GM08714 (cell line): ENCODE measurements around the gene UBE2N.

Experiments used
- H3K4me3 ChIP-seq: fragments of 200-500 bp; sonication (Bioruptor generic); 2 replicates; pipeline ENCODE4 v1.5.1; 2014; ENCODE audit warnings: mild to moderate bottlenecking, low read length, inconsistent platforms
- ZNF274 ChIP-seq: IDR thresholded peaks from 2 replicates; pipeline ENCODE4 v1.6.1; 2012; ENCODE audit warnings: mild to moderate bottlenecking, low read depth, low read length

The UBE2N gene

GRCh38 chr12:93441617-93442410 lies at the start of gene UBE2N:
TSS of gene UBE2N (minus strand) at chr12:93441947. CDS start at chr12:93441884, 63 bp downstream.
- TF ChIP-seq ZNF274, result no peak
- peak within 1 kb of the TSS; percentile 99 for H3K4me3 ChIP-seq

GRCh38 chr12:93484315-93484981 lies 42.7 kb upstream of the UBE2N start:
- no peak for TF ChIP-seq ZNF274
- H3K4me3 ChIP-seq, result no peak overlapping the region

- TF ChIP-seq ZNF274, result no peak
- H3K4me3 ChIP-seq, result no peak overlapping the region
Measured at GRCh38 chr12:93483151-93483807, 41.5 kb upstream of the UBE2N start.

GRCh38 chr12:93482721-93483120 lies 41.0 kb upstream of the UBE2N start:
- TF ChIP-seq ZNF274, result no peak
- H3K4me3 ChIP-seq, result no peak overlapping the region

GRCh38 chr12:93476555-93476954 lies 34.8 kb upstream of the UBE2N start:
- TF ChIP-seq ZNF274, result no peak

GRCh38 chr12:93469386-93469785 lies 27.6 kb upstream of the UBE2N start:
- H3K4me3 ChIP-seq, result no peak overlapping the region
- TF ChIP-seq ZNF274, result no peak

More at GRCh38 chr12:93476555-93476954, 34.8 kb upstream of the UBE2N start:
- no peak overlapping the region for H3K4me3 ChIP-seq

GRCh38 chr12:93468008-93468371 lies 26.2 kb upstream of the UBE2N start:
- TF ChIP-seq ZNF274, result no peak
- H3K4me3 ChIP-seq, result peak overlapping the region; percentile 81

- peak within 1 kb of the TSS; percentile 81 for H3K4me3 ChIP-seq
- TF ChIP-seq ZNF274, result no peak
Measured at GRCh38 chr12:93467351-93468007, 25.7 kb upstream of the UBE2N start, which contains the start of gene MRPL42. TSS of gene MRPL42 (plus strand) at chr12:93467514. CDS start at chr12:93469286, 1,772 bp downstream.

- H3K4me3 ChIP-seq, result no peak overlapping the region
- no peak for TF ChIP-seq ZNF274
Measured at GRCh38 chr12:93466625-93467350, 25.0 kb upstream of the UBE2N start.

GRCh38 chr12:93465841-93466240 lies 24.1 kb upstream of the UBE2N start:
- TF ChIP-seq ZNF274, result no peak

GRCh38 chr12:93461503-93461902 lies 19.8 kb upstream of the UBE2N start:
- H3K4me3 ChIP-seq, result no peak overlapping the region
- TF ChIP-seq ZNF274, result no peak

More at GRCh38 chr12:93465841-93466240, 24.1 kb upstream of the UBE2N start:
- H3K4me3 ChIP-seq, result no peak overlapping the region

GRCh38 chr12:93460902-93461301 lies 19.2 kb upstream of the UBE2N start:
- TF ChIP-seq ZNF274, result no peak
- H3K4me3 ChIP-seq, result no peak overlapping the region

GRCh38 chr12:93460003-93460402 lies 18.3 kb upstream of the UBE2N start:
- TF ChIP-seq ZNF274, result no peak
- H3K4me3 ChIP-seq, result no peak overlapping the region
